Tibial nerve (tissue), 4 donors: Measurements from ENCODE around the gene DDX20. TPM values are rescaled to one million over a fixed set of nuclear protein-coding genes. Genes with fewer than 3 reads are reported as not detected.

Experiments used
- DNase-seq, 2 donors: peaks; one replicate each; pipeline ENCODE4 v3.0.0-alpha.2; 2019; ENCODE audit warnings: low spot score in 2 of 2
- H3K27ac ChIP-seq, 4 donors: fragments of 200-600 bp; sonication (generic) in 3 of 4; one replicate each; pipeline ENCODE4 v1.5.1; 2017 to 2019; ENCODE audit warnings: mild to moderate bottlenecking in 1 of 4
- H3K27me3 ChIP-seq, 2 donors: fragments of 200-600 bp; sonication (generic) in 1 of 2; one replicate each; pipeline versions ENCODE4 v1.5.1 to v1.6.0; 2017 to 2019
- H3K36me3 ChIP-seq, 3 donors: fragments of 200-600 bp; sonication (generic); one replicate each; pipeline ENCODE4 v1.5.1; 2018 to 2019
- H3K4me1 ChIP-seq, 4 donors: fragments of 200-600 bp; sonication (generic) in 3 of 4; one replicate each; pipeline ENCODE4 v1.5.1; 2017 to 2019
- H3K4me3 ChIP-seq, 4 donors: fragments of 200-600 bp; sonication (generic) in 3 of 4; one replicate each; pipeline ENCODE4 v1.5.1; 2017 to 2019; ENCODE audit warnings: mild to moderate bottlenecking in 1 of 4, moderate library complexity in 1 of 4
- H3K9me3 ChIP-seq, 4 donors: fragments of 200-600 bp; sonication (generic) in 3 of 4; one replicate each; pipeline ENCODE4 v1.5.1; 2017 to 2019
- CTCF ChIP-seq, 5 experiments: fragments of 200-600 bp in 3 of 5; fragments of 450-650 bp in 2 of 5; sonication (generic) in 3 of 5; IDR thresholded peaks; one replicate each; pipeline ENCODE4 v1.5.1; 2016 to 2019; ENCODE audit warnings: antibody characterized with exemption in 5 of 5, mild to moderate bottlenecking in 3 of 5, moderate library complexity in 2 of 5
- EP300 ChIP-seq, 2 donors: sonication (generic); formaldehyde crosslinking; IDR thresholded peaks; one replicate each; pipeline ENCODE4 v1.6.1; 2017; ENCODE audit warnings: antibody characterized with exemption in 2 of 2, mild to moderate bottlenecking in 1 of 2
- POLR2A ChIP-seq, 2 donors: fragments of 450-650 bp; IDR thresholded peaks; one replicate each; pipeline ENCODE4 v1.6.1; 2017; ENCODE audit warnings: antibody characterized with exemption in 2 of 2, mild to moderate bottlenecking in 2 of 2, moderate library complexity in 2 of 2
- WGBS, 2 donors: methylation state at CpG; one replicate each; pipeline ENCODE4 v1.1.5; 2018; 5-methylcytosine and 5-hydroxymethylcytosine counted together
- total RNA-seq, 4 donors: library from RNA; depleted of rRNA; stranded (reverse); fragments of >200 nt; gene quantifications; one replicate each; pipeline ENCODE4 v1.1.0, GENCODE V29; 2016

Gene DDX20
- total RNA-seq, 4 donors from 2014 or later, result 30.8 to 40.5 (median 35.5) TPM

GRCh38 chr1:111733183-111733991 is 22.3 kb upstream of the DDX20 start:
- Histone ChIP-seq H3K4me3 (no peak overlapping the region), H3K27me3 (no peaks in the 10 kb centered on the region), H3K36me3 (no peaks in the 10 kb centered on the region), H3K4me1 (peaks cover 0 to 97% (median 64%) of the 10 kb centered on the region in 4 donors), H3K9me3 (no peaks in the 10 kb centered on the region), H3K27ac (peak overlapping the region in 3 of 4 donors; percentile 71 to 93 (median 85))
- TF ChIP-seq EP300 (IDR thresholded peaks at IDR 0.05) (peak in 1 of 2 donors; percentile 52), CTCF (IDR thresholded peaks at IDR 0.05) (no peak), POLR2A (IDR thresholded peaks at IDR 0.05) (no peak)
- DNase-seq, result peak in 1 of 2 donors; percentile 26
- WGBS, 2 donors, result 20 to 34% methylated on average over 9 of the region's 9 CpGs

- Histone ChIP-seq H3K4me3 (no peak overlapping the region), H3K9me3 (no peaks in the 10 kb centered on the region), H3K27ac (peak overlapping the region; percentile 39 to 93 (median 78)), H3K36me3 (no peaks in the 10 kb centered on the region), H3K27me3 (no peaks in the 10 kb centered on the region), H3K4me1 (peaks cover 0 to 100% (median 65%) of the 10 kb centered on the region in 4 donors)
- 41 to 47% methylated on average over 5 of the region's 5 CpGs for WGBS, 2 donors
- DNase-seq, result peak in 1 of 2 donors; percentile 23
- TF ChIP-seq EP300 (IDR thresholded peaks at IDR 0.05) (no peak), POLR2A (IDR thresholded peaks at IDR 0.05) (no peak), CTCF (IDR thresholded peaks at IDR 0.05) (no peak)
Measured at GRCh38 chr1:111733992-111734341, 21.7 kb upstream of the DDX20 start.

GRCh38 chr1:111734426-111734825 is 21.3 kb upstream of the DDX20 start:
- Histone ChIP-seq H3K27me3 (no peaks in the 10 kb centered on the region), H3K4me3 (no peak overlapping the region), H3K36me3 (no peaks in the 10 kb centered on the region), H3K27ac (peak overlapping the region; percentile 39 to 93 (median 78)), H3K9me3 (no peaks in the 10 kb centered on the region), H3K4me1 (peaks cover 0 to 96% (median 64%) of the 10 kb centered on the region in 4 donors)
- no peak for DNase-seq
- TF ChIP-seq POLR2A (IDR thresholded peaks at IDR 0.05) (no peak), CTCF (IDR thresholded peaks at IDR 0.05) (no peak), EP300 (IDR thresholded peaks at IDR 0.05) (no peak)
- 71 to 78% methylated on average over 3 of the region's 3 CpGs for WGBS, 2 donors

GRCh38 chr1:111734856-111735255 is 20.8 kb upstream of the DDX20 start:
- peak overlapping the region in 2 of 4 donors; percentile 93 to 94 for H3K27ac ChIP-seq
- H3K36me3 ChIP-seq, result no peaks in the 10 kb centered on the region
- H3K4me1 ChIP-seq, result peaks cover 0 to 94% (median 64%) of the 10 kb centered on the region in 4 donors
- 73 to 79% methylated on average over 3 of the region's 3 CpGs for WGBS, 2 donors
- no peak for DNase-seq
- TF ChIP-seq CTCF (IDR thresholded peaks at IDR 0.05), result no peak
- no peak for TF ChIP-seq POLR2A (IDR thresholded peaks at IDR 0.05)
- TF ChIP-seq EP300 (IDR thresholded peaks at IDR 0.05), result no peak
- H3K4me3 ChIP-seq, result no peak overlapping the region
- H3K9me3 ChIP-seq, result no peaks in the 10 kb centered on the region
- no peaks in the 10 kb centered on the region for H3K27me3 ChIP-seq

GRCh38 chr1:111735321-111735720 is 20.4 kb upstream of the DDX20 start:
- H3K4me1 ChIP-seq, result peaks cover 0 to 94% (median 64%) of the 10 kb centered on the region in 4 donors
- no peaks in the 10 kb centered on the region for H3K9me3 ChIP-seq
- no peak overlapping the region for H3K4me3 ChIP-seq
- H3K27ac ChIP-seq, result peak overlapping the region in 2 of 4 donors; percentile 93 to 94
- no peaks in the 10 kb centered on the region for H3K27me3 ChIP-seq
- DNase-seq, result no peak
- TF ChIP-seq CTCF (IDR thresholded peaks at IDR 0.05) (no peak), POLR2A (IDR thresholded peaks at IDR 0.05) (no peak), EP300 (IDR thresholded peaks at IDR 0.05) (no peak)
- 64 to 65% methylated on average over 4 of the region's 4 CpGs for WGBS, 2 donors
- H3K36me3 ChIP-seq, result no peaks in the 10 kb centered on the region
